HFFc6 (cell line): Measurements from ENCODE around the gene ALG12. TPM values are rescaled to one million over a fixed set of nuclear protein-coding genes. Genes with fewer than 3 reads are reported as not detected.
"Not testable (repeated sequence)": the region's sequence is repeated elsewhere in the genome, so short reads cannot be mapped to it uniquely, and the experiment has no call there.

ENCODE experiments used
- DNase-seq: peaks from one replicate; pipeline ENCODE4 v3.0.0-alpha.2; 2018
- H3K27ac Mint-ChIP-seq: 2 replicates; pipeline ENCODE4 v1.8.0; 2020; ENCODE audit warnings: mild to moderate bottlenecking, mixed read lengths
- H3K27me3 Mint-ChIP-seq: 2 replicates; pipeline ENCODE4 v1.8.0; 2021; ENCODE audit warnings: mild to moderate bottlenecking, moderate library complexity, mixed read lengths; ENCODE audit not compliant: insufficient read depth
- H3K36me3 Mint-ChIP-seq: 2 replicates; pipeline ENCODE4 v1.8.0; 2021; ENCODE audit warnings: low read depth, mixed read lengths
- H3K4me1 Mint-ChIP-seq: 2 replicates; pipeline ENCODE4 v1.8.0; 2020; ENCODE audit warnings: low read depth, mixed read lengths
- H3K4me3 Mint-ChIP-seq: 2 replicates; pipeline ENCODE4 v1.8.0; 2020; ENCODE audit warnings: mild to moderate bottlenecking, moderate library complexity, mixed read lengths
- H3K9me3 Mint-ChIP-seq: 2 replicates; pipeline ENCODE4 v1.8.0; 2020; ENCODE audit warnings: mild to moderate bottlenecking, mixed read lengths
- CTCF ChIP-seq: fragments of 200-600 bp; sonication (generic); IDR thresholded peaks from 2 replicates; pipeline ENCODE4 v1.5.0; 2021; ENCODE audit warnings: antibody characterized with exemption, mild to moderate bottlenecking
- total RNA-seq, 6 experiments: library from RNA; stranded (reverse); fragmentation: NEBNext Ultra II Directional; extraction: Animal tissue kit (Norgen Biotek cat#: 25700); gene quantifications; 2 replicates in 1 of 6; 3 replicates in 5 of 6; pipeline ENCODE4 v1.2.3, GENCODE V29; 2021

Gene ALG12
- total RNA-seq, 6 experiments from 2014 or later: 17.2 to 25.1 (median 20.2) TPM

GRCh38 chr22:49948958-49949913, 31.0 kb upstream of the ALG12 start:
- H3K36me3 Mint-ChIP-seq: no peaks in the 10 kb centered on the region
- H3K4me3 Mint-ChIP-seq: no peak overlapping the region
- no peaks in the 10 kb centered on the region for H3K9me3 Mint-ChIP-seq
- no peak overlapping the region for H3K27ac Mint-ChIP-seq
- no peak for DNase-seq
- H3K27me3 Mint-ChIP-seq: no peaks in the 10 kb centered on the region; the same call in 1 of the 2 replicates
- TF ChIP-seq CTCF: no peak
- peaks cover 10% of the 10 kb centered on the region for H3K4me1 Mint-ChIP-seq

DNA sequence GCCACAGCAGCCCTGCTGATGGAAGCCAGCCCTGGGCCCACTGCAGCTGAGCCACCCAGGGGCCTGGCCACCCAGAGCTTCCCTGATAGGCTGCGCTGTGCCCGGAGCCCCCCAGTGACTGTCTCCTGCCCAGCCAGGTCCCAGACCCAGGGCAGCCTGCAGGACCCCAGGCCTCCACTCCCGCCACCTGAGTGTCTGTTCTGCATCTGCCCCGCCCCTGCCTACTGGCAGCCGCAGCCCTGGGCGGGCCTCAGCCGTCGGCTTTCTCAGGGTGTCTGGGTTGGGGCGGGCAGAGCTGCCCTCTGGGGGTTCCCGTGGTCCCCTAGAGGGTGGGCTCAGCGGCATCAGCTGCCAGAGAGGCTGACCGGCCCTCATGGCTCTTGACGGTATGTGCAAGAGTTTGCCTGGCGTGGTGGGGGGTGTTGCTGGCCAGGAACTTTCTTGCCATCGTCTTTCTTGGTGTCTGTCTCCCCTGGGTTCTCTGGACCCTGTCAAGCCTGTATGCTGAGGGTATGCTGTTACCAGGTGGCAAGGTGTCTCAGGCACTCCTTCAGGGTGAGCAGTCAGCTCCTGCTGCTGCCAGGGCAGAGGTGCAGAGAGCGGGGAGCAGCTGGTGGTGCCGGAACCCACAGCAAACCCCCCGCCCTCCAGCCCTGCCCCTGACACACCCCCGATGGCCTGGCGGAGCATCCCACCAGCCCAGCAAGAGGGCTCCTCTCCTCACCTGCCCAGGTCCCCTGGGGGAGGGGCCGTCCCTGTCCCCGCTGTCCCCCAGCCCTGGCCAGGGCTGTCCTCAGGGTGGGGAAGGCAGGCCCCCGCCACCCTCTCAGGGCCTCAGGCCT, 30.1 kb upstream of the ALG12 start:
- H3K4me3 Mint-ChIP-seq: no peak overlapping the region
- no peaks in the 10 kb centered on the region for H3K36me3 Mint-ChIP-seq
- H3K27me3 Mint-ChIP-seq: no peaks in the 10 kb centered on the region; the same call in 1 of the 2 replicates
- no peak for TF ChIP-seq CTCF
- peaks cover 10% of the 10 kb centered on the region for H3K4me1 Mint-ChIP-seq
- H3K9me3 Mint-ChIP-seq: no peaks in the 10 kb centered on the region
- H3K27ac Mint-ChIP-seq: no peak overlapping the region
- DNase-seq: no peak

GRCh38 chr22:49947296-49947622, 29.0 kb upstream of the ALG12 start:
- H3K4me1 Mint-ChIP-seq: peaks cover 6% of the 10 kb centered on the region
- DNase-seq: no peak
- H3K4me3 Mint-ChIP-seq: no peak overlapping the region
- H3K9me3 Mint-ChIP-seq: no peaks in the 10 kb centered on the region
- no peaks in the 10 kb centered on the region; the same call in 1 of the 2 replicates for H3K27me3 Mint-ChIP-seq
- TF ChIP-seq CTCF: no peak
- H3K36me3 Mint-ChIP-seq: no peaks in the 10 kb centered on the region
- no peak overlapping the region for H3K27ac Mint-ChIP-seq

DNA sequence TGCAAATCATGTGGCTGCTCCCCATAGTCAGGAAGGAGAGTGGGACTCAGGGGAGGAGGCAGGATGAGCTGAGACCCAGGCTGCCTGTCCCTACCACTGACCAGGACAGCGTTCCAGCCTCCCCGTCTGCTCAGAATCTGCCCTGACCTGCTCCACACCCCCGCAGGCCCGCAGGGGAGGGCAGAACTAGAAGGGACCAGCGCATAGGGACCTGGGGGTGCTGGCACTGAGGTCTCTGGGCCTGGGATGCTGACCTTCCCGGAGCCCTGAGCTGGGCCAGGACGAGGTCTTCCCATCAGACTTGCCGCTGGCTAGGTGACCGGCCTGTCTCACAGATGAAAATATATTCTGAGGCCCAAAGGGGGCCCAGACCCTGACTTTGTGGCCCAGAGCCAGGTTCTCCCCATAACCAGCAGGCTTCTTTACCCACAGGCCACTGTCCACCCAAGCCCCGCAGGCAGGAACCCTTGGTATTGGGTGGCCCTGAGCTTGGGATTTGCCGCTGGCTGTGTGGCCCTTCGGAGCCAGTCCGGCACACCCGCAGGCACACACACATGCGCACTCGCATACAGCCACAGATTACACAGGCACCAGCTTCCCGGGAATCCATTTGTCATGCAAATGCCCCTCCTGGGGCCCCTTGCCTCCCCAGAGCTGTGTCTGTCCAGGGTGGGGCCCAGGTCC, 28.5 kb upstream of the ALG12 start:
- TF ChIP-seq CTCF: no peak
- no peaks in the 10 kb centered on the region for H3K36me3 Mint-ChIP-seq
- no peak overlapping the region for H3K4me3 Mint-ChIP-seq
- no peaks in the 10 kb centered on the region; the same call in 1 of the 2 replicates for H3K27me3 Mint-ChIP-seq
- H3K9me3 Mint-ChIP-seq: no peaks in the 10 kb centered on the region
- no peak overlapping the region for H3K27ac Mint-ChIP-seq
- DNase-seq: no peak
- peaks cover under 1% of the 10 kb centered on the region; the same call in 1 of the 2 replicates for H3K4me1 Mint-ChIP-seq

DNA sequence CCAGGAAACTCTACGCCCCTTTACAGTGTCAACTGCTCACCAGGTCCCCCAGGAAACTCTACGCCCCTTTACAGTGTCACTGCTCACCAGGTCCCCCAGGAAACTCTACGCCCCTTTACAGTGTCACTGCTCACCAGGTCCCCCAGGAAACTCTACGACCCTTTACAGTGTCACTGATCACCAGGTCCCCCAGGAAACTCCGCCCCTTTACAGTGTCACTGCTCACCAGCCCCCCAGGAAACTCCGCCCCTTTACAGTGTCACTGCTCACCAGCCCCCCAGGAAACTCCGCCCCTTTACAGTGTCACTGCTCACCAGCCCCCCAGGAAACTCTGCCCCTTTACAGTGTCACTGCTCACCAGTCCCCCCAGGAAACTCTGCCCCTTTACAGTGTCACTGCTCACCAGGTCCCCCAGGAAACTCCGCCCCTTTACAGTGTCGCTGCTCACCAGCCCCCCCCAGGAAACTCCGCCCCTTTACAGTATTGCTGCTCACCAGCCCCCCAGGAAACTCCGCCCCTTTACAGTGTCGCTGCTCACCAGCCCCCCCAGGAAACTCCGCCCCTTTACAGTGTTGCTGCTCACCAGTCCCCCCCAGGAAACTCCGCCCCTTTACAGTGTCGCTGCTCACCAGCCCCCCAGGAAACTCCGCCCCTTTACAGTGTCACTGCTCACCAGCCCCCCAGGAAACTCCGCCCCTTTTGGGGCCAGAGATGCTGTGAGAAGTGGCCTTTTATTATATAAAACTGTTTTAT, 27.0 kb upstream of the ALG12 start:
- DNase-seq, H3K27ac Mint-ChIP-seq, H3K27me3 Mint-ChIP-seq, H3K9me3 Mint-ChIP-seq, H3K36me3 Mint-ChIP-seq, H3K4me1 Mint-ChIP-seq, H3K4me3 Mint-ChIP-seq: not testable (repeated sequence)
